Activated CD4-positive, alpha-beta T cell treated with anti-CD3 and anti-CD28 coated beads for 24 hours (primary cell): ENCODE measurements around the gene PTPMT1.

Experiments used
- DNase-seq, 2 donors: peaks; one replicate each; pipeline ENCODE4 v3.0.0-alpha.2; 2020; ENCODE audit warnings: low read depth in 2 of 2

The PTPMT1 gene

GRCh38 chr11:47578524-47579494, 13.4 kb downstream of the PTPMT1 start, which contains the start of the genes KBTBD4 and NDUFS3:
TSS of gene KBTBD4 (minus strand) at chr11:47578970. CDS start at chr11:47578951, 19 bp downstream.
TSS of gene NDUFS3 (plus strand) at chr11:47579074. CDS start at chr11:47579092, 18 bp downstream.
- DNase-seq, result peak; percentile 81 to 82

DNA sequence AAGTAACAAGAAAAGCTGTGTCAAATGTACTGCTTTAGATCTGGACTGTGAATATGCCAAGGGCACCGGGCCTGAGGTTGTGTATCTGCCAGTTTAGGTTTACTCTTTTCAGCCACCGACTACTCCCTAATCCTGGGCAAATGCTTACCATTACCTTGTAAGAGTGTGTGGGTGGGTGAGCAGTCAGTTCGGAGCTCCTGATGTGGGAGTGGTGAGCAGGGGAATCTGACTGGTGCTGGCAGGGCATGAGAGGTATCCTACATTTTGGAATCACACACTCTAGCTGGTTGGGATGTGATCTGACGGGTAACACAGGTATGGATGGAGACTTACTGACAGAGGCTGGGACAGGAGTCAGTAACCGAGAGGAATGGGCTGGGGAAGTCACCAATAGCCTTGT, 18.4 kb downstream of the PTPMT1 start:
- DNase-seq, result no peak

DNA sequence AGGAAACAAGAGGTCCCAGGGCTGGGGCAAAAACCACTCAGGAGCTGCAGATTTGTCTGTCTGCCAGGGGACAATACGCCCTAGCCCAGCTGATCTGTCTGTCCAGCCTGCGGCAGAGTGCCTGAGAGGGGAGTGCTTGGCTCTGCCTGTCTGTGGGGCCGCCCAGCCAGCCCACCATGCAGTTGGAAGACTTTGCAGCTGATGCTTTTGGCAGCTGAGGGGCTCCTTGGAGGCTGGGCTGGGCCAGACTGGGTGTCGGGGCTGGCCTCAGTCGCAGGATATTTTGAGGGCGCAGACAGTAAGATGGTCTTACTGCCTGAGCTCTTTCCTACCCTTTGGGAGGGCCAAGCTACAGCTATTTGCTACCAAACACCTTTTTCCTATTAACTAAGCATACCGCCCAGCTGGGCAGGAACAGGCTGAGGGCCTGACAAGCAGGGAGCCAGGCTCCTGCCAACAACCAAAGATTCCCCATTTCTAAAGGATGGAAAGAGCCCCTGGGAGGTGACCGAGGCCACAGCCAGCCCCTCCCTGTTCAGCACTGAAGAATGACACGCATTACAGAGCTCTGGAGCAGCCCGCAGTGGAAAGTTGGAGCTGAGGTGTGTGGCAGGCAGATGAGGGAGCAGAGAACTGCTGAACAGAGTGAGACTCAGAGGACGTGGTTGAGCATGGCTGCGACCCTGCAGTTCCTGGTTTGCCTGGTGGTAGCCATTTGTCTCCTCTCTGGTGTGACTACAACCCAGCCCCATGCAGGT, 20.9 kb downstream of the PTPMT1 start, which contains the start of gene FAM180B:
TSS of gene FAM180B (plus strand) at position 581 of the 758 bp plus-strand sequence. CDS start at position 672, 91 bp downstream.
- DNase-seq, result no peak

GRCh38 chr11:47587039-47587716, 21.8 kb downstream of the PTPMT1 start:
- no peak for DNase-seq

DNA sequence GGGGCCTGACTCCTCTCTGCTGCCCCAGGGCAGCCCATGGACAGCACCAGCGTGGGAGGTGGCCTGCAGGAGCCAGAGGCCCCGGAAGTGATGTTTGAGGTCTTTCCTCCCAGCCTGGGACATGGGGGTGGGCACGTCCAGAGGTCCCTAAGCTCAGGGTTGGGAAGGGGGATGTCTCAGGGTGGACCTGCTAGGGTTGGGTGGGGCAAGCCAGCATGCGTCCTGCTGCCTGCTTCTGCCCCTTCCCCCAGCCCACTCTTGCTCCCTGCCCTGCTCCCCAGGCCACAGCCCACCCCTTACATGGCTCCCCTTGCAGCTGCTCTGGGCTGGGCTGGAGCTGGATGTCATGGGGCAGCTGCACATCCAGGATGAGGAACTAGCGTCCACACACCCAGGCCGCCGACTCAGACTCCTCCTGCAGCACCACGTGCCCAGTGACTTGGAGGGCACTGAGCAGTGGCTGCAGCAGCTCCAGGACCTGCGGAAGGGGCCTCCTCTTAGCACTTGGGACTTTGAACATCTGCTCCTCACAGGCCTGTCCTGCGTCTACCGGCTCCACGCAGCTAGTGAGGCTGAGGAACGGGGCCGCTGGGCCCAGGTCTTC, 22.4 kb downstream of the PTPMT1 start:
- DNase-seq, result no peak

DNA sequence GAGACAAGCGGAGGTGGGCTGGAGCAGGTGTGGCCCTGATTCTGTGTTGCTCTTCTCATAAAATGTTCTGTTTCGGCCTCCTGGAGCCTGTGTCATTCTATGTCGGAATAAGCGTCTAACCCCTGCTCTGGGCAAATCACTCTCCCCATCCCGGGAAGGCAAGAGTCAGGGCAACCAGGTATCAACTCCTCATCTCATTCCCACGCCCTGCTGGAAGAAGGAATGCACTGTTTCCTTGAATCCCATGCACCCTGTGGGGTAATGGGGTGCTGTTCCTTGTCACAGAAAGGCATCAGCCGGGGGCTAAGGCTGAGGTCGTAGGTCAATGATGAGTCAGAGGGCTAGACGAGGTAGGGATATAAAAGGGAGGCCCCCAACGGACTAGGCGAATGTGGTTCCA, 23.7 kb downstream of the PTPMT1 start:
- DNase-seq, result no peak

GRCh38 chr11:47589584-47589976, 24.2 kb downstream of the PTPMT1 start:
- DNase-seq, result no peak

- DNase-seq, result no peak
Observed at GRCh38 chr11:47589977-47590861, 24.8 kb downstream of the PTPMT1 start.

- DNase-seq, result no peak
Observed at GRCh38 chr11:47591764-47592163, 26.4 kb downstream of the PTPMT1 start.

- no peak for DNase-seq
Observed at GRCh38 chr11:47592251-47592650, 26.9 kb downstream of the PTPMT1 start.

DNA sequence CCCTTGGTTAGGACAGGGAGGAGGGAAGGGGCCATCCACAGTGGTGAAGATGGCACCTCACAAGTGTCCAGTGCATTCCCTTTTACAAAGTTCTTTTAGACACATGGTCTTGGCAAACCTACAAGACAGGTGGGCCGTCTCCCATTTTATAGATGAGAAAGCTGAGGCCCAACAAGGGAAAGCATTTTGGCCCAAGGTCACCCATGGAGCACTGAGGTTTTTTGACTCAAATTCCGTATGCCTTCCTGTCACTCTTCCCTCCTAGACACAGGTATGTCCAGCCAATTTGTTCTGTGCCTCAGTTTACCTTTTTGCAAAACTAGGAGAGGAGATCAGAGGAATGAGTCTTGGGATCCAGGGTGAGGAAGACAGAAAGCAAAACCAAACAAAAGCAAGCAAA, 27.6 kb downstream of the PTPMT1 start:
- DNase-seq, result no peak

GRCh38 chr11:47593492-47593933, 28.1 kb downstream of the PTPMT1 start:
- no peak for DNase-seq

DNA sequence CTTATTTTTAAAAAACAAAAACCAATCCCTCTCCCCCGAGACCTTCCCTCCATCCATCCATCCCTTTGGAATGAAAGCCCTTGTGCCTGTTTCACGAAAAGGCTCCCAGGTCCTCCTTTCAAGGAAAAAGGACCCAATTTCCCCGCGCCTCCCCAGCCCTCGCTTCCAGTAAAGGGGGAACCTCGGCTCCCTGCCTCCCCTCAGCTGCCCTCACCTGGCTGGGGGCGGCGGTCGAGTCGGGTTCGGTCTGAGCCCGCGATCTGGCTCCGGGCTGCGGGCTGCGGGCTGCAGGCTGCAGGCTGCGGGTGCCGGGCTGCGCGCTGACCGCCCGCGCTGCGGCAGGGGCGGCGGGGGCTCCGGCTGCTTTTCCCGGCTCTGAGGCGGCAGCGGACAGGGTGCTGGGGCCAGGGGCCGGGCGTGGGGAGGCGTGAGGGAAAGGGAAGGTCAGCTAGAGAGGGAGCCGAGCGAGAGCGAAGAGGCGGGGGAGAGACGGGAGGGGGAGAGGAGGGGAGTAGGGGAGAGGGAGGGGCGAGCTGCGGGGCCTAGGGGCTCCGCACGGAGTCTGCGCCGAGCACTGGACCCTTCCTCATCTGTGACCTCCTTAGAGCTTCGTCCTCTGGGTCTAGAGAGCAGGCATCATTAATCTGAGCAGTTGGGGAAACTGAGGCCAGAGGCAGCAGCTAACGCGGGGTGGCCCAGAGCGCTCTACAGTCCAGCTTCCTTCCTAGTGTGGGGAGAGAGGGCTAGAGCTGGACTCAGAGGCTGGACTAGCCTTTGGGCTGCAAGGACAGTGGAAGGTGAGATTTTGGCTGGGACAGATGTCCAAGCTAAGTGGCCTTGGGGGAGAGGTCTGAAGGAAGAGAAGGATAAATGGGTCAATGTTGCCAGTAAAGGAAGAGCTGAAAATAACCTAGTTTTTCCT, 28.8 kb downstream of the PTPMT1 start, which contains the start of gene C1QTNF4:
TSS of gene C1QTNF4 (minus strand) at position 478 of the 922 bp plus-strand sequence. CDS start 3,601 bp downstream, outside the sequence.
- no peak for DNase-seq

GRCh38 chr11:47595029-47595428, 29.6 kb downstream of the PTPMT1 start:
- no peak for DNase-seq

- no peak for DNase-seq
Observed at GRCh38 chr11:47595967-47596366, 30.6 kb downstream of the PTPMT1 start.

- no peak for DNase-seq
Observed at GRCh38 chr11:47599902-47600301, 34.5 kb downstream of the PTPMT1 start.

DNA sequence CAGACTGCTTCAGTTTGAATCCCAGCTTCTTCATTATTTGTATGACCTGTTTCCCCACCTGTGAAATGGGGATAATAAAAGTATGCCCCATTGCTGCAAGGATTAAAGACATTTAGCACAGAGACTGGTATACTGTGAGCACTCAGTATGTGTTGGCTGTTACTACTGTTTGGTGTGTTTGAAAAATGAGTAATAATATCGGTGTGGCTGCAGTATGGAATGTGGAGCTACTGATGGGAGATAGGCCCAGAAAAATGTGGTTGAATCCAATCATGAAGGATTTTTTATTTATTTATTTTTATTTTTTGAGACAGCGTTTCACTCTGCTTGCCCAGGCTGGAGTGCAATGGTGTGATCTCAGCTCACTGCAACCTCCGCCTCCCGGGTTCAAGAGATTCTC, 37.9 kb downstream of the PTPMT1 start:
- DNase-seq, result no peak

DNA sequence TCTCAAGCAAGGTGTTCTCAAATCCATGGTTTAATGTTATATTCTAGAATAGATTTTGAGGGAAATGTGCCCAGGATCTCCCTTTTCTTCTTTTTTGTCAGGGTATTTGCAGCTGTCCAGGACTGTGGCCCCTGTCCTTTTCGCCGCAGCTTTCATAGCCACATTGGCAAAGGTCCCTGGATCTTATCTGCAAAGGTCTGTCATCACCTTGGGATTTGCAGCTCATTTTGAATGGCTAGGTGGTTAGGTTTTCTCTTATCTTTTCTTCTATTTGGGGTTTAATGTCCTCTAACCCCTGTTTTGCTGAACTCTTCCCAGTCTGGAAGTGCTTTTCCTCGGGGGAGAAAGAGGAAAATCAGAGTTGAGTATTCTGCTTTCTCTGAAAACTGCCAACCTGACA, 40.5 kb downstream of the PTPMT1 start:
- DNase-seq, result no peak

GRCh38 chr11:47606731-47607130, 41.3 kb downstream of the PTPMT1 start:
- DNase-seq, result no peak
